ENCODE data around the gene SPATA33. TPM values are rescaled to one million over a fixed set of nuclear protein-coding genes. Genes with fewer than 3 reads are reported as not detected.
"Not testable (repeated sequence)": the region's sequence is repeated elsewhere in the genome, so short reads cannot be mapped to it uniquely, and the experiment has no call there.

Gene SPATA33
- total RNA-seq, 4 donors from 2014 or later, result 1.2 to 2.7 (median 2.1) TPM

- no peak overlapping the region for H3K27ac ChIP-seq
- TF ChIP-seq POLR2A (IDR thresholded peaks at IDR 0.05), result no peak
- TF ChIP-seq CTCF (IDR thresholded peaks at IDR 0.05 in 4 of 5, conservative IDR thresholded peaks at IDR 0.05 in 1 of 5), result no peak
- in situ Hi-C loops (cut with MboI; ENCODE audit: low sequenced_read_pairs in 4 of 4), result no loop called here
- no peaks in the 10 kb centered on the region for H3K36me3 ChIP-seq
- DNase-seq (no peak), ATAC-seq (no peak)
- H3K27me3 ChIP-seq, result peaks cover 8 to 31% (median 17%) of the 10 kb centered on the region in 3 donors
- no peaks in the 10 kb centered on the region for H3K9me3 ChIP-seq
- H3K4me1 ChIP-seq, result no peaks in the 10 kb centered on the region
- intact Hi-C loops (cut with DNase I; ENCODE audit: low total_unique reads), result no loop called here
- H3K4me3 ChIP-seq, result no peak overlapping the region
Measured at GRCh38 chr16:89624777-89625761, 32.6 kb upstream of the SPATA33 start.

- Histone ChIP-seq H3K27ac (no peak overlapping the region), H3K9me3 (no peaks in the 10 kb centered on the region), H3K36me3 (no peaks in the 10 kb centered on the region), H3K4me3 (no peak overlapping the region), H3K27me3 (peaks cover 21 to 38% (median 27%) of the 10 kb centered on the region in 3 donors), H3K4me1 (no peaks in the 10 kb centered on the region)
- intact Hi-C loops (cut with DNase I; ENCODE audit: low total_unique reads), result no loop called here
- TF ChIP-seq POLR2A (IDR thresholded peaks at IDR 0.05) (no peak), CTCF (IDR thresholded peaks at IDR 0.05 in 4 of 5, conservative IDR thresholded peaks at IDR 0.05 in 1 of 5) (no peak)
- no peak for ATAC-seq
- in situ Hi-C loops (cut with MboI; ENCODE audit: low sequenced_read_pairs in 4 of 4), result no loop called here
- DNase-seq, result no peak
Measured at GRCh38 chr16:89629827-89630610, 27.6 kb upstream of the SPATA33 start.

GRCh38 chr16:89633064-89633631 is 24.5 kb upstream of the SPATA33 start:
- H3K9me3 ChIP-seq, result no peaks in the 10 kb centered on the region
- intact Hi-C loops (cut with DNase I; ENCODE audit: low total_unique reads), result no loop called here
- ATAC-seq, result no peak
- peaks cover 21 to 29% (median 21%) of the 10 kb centered on the region in 3 donors for H3K27me3 ChIP-seq
- no peak for DNase-seq
- TF ChIP-seq POLR2A (IDR thresholded peaks at IDR 0.05) (no peak), CTCF (IDR thresholded peaks at IDR 0.05 in 4 of 5, conservative IDR thresholded peaks at IDR 0.05 in 1 of 5) (no peak)
- H3K36me3 ChIP-seq, result no peaks in the 10 kb centered on the region
- in situ Hi-C loops (cut with MboI; ENCODE audit: low sequenced_read_pairs in 4 of 4), result no loop called here
- H3K4me1 ChIP-seq, result no peaks in the 10 kb centered on the region
- no peak overlapping the region for H3K27ac ChIP-seq
- H3K4me3 ChIP-seq, result no peak overlapping the region

- ATAC-seq; H3K4me1 ChIP-seq; DNase-seq; intact Hi-C loops (cut with DNase I; ENCODE audit: low total_unique reads); H3K27ac ChIP-seq; H3K4me3 ChIP-seq; H3K9me3 ChIP-seq; H3K36me3 ChIP-seq; in situ Hi-C loops (cut with MboI; ENCODE audit: low sequenced_read_pairs in 4 of 4): not testable (repeated sequence)
- peaks cover 21 to 29% (median 21%) of the 10 kb centered on the region in 3 donors for H3K27me3 ChIP-seq
Measured at GRCh38 chr16:89634463-89635385, 22.9 kb upstream of the SPATA33 start.
